Limb (tissue), 2 donors: ENCODE data around the gene ATG2A.
A peak's percentile ranks its signal among the peaks of the same experiment; 100 is the strongest.

ENCODE experiments used
- DNase-seq, 2 donors: peaks; one replicate each; pipeline ENCODE4 v3.0.0-alpha.2; 2016; ENCODE audit errors: extremely low spot score in 2 of 2

Gene ATG2A

DNA sequence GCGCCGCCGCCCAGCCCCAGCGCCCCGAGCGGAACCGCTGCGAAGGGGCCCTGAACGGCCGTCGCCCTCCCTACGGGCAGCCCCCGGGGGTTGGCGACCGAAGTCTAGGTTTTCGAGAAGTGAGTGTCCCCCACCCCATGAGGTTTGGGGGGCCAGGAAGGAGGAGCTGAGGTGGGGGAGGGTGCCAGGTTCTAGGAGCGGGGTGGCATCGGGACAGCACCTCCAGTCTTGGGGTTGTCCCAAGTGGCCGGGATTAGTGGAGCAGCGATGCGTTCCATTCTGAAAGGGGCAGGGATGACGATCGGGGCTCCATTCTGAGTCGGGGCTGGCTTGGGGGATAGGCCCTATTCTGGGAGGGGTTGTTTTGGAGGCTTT is 7.9 kb upstream of the ATG2A start:
- DNase-seq = no peak

- DNase-seq = peak; percentile 93 to 94
Measured at GRCh38 chr11:64923944-64924909, 7.2 kb upstream of the ATG2A start, which contains the start of gene PPP2R5B. TSS of gene PPP2R5B (plus strand) at chr11:64924689. CDS start at chr11:64925735, 1,046 bp downstream.

GRCh38 chr11:64923151-64923661 is 6.2 kb upstream of the ATG2A start:
- no peak for DNase-seq

DNA sequence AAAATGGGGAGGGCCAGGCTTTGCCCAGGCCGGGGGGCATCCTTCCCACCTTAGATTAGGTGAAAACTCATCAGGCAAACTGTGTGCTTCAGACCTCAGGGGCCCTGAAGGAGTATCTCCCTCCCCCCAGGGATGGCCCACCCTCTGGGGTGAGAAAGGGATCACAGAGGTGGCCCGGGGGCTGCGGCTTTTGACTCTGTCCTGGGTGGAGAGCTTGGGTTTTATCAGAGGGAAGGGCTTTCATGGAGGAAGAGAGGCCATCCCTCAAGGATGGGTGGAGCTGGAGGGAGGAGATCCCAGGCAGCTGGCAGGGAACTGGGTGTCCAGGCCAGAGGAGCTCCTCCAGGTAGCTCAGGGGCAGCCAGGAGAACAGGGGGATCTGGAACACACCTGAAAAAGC is 4.4 kb upstream of the ATG2A start:
- no peak for DNase-seq

- DNase-seq = no peak
Measured at GRCh38 chr11:64920124-64920523, 3.1 kb upstream of the ATG2A start.

DNA sequence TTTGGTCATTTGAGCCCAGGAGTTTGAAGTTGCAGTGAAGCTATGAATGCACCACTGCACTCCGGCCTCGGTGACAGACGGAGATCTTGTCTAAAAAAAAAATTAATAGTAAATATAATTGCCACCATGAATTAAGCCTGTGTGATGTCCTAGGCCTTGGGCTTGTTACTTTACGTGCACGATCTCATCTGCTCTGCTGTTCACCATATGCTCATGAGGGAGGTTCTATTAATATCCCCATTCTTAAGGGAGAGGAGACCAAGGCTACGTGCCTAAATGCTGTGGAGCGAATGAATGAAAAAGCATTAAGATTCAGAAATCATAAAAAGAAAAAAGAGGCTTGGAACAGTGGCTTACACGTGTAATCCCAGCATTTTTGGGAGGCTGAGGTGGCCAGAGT is 2.6 kb upstream of the ATG2A start:
- DNase-seq = no peak

DNA sequence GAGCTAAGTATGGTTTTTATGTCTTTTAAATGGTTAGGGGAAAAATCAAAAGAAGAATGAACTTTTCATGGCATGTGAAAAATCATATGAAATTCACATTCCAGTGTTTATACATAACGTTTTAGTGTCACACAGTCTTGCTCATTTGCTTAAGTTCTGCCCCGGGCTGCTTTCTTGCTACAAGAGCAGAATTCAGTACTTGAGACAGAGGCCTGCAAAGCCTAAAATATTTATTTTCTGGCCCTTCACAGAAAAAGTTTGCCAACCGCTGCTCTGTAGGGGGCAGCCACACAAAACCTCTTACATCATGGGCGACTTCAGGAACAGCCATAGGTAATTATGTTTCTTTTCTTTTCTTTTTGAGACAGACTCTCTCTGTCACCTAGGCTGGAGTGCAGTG is 1.0 kb upstream of the ATG2A start:
- DNase-seq = no peak

DNA sequence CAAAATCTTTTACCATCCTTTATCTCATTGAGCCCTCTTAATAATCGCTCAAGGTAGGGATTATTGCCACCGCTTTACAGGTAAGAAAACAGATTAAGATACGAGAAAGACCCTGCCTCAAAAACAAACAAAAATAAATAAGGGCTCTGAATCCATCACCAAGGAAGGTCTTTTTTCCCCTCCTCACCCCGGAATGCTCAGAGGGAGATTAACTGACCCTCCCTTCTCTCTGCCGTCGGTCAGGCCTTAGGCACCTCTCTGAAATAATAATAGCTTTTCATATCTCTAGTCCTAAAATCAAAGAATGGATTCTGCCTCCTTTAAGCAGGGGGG is 620 bp upstream of the ATG2A start:
- no peak for DNase-seq

DNA sequence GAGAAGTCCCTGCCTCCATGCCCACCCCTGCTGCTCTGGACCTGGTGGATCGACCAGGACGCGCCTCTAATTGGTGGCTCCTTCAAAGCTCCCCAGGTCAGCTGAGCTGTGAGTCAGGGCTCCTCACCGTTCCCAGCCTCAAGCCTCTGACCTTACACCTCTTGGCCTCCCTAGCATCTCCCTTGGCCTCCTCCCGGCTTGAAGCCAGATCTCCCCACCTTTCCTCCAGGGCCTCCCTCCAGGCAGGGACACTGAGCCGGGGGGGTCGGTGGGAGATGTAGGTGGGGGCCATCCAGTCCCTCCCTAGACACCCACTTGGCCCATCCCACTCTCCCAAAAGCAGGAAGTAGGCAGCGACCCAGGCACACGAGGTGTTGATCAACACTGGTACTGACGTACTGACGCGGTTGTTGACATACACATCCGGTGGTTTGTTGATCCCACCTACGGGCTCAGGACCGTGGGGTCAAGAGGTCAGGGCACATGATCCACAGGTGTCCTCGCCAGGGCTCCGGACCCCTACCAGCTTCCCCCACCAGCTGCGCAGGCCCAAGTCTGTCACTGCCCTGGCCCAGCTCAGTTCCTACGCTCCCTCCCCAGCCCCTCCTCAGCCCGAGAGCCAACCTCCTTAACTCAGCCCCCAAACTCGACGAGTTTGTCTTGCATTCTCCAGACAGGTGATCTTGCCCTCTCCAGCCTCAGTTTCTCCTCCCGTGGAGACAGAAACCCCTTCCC is 802 bp downstream of the ATG2A start:
- DNase-seq = no peak

DNA sequence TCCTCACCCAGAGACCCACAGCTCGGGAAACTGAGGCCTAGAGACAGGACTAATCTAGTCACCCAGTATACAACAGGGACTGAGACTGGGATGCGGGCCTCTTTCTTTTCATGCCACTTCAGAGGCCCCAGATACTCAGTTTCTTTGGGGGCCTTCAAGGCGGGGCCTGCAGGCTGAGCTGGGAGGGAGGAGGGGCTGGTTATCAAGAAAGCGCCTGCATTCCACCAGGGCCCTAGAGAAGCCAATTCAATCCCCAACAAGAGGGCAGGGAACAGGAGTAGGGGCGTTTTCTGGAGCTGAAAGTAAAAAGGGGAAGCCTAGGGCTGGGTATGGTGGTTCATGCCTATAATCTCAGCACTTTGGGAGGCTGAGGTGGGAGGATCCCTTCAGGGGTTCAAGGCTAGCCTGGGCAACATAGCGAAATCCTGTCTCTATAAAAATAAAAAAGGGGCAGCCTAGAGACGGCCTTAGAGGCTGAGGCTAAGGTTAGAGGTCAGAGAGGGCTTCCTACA is 1.6 kb downstream of the ATG2A start:
- DNase-seq = no peak

GRCh38 chr11:64914123-64914522 is 2.9 kb downstream of the ATG2A start:
- DNase-seq = no peak

GRCh38 chr11:64913171-64913727 is 3.8 kb downstream of the ATG2A start:
- no peak for DNase-seq

- no peak for DNase-seq
Measured at GRCh38 chr11:64911689-64912088, 5.3 kb downstream of the ATG2A start.

DNA sequence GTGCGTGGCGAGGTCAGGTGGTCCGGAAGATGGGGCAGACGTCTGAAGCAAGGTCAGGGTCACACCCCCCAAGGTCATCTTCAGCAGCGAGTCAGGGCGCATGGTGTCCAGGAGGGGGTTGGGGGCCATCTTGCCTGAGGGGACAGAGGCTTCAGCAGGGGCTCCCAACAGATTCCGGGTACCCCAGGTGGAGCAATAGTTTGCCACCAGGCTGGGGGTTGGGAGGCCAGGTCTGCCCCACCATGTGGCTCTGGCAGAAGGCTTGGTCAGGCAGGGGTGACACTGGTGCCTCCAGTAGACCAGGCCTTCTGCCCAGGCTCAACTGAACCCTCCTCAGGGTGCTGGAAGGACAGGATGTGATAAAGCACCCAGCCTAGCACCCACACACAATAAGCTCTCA is 5.9 kb downstream of the ATG2A start:
- no peak for DNase-seq

GRCh38 chr11:64910451-64911093 is 6.4 kb downstream of the ATG2A start:
- DNase-seq = no peak

GRCh38 chr11:64909653-64910343 is 7.2 kb downstream of the ATG2A start:
- no peak for DNase-seq

DNA sequence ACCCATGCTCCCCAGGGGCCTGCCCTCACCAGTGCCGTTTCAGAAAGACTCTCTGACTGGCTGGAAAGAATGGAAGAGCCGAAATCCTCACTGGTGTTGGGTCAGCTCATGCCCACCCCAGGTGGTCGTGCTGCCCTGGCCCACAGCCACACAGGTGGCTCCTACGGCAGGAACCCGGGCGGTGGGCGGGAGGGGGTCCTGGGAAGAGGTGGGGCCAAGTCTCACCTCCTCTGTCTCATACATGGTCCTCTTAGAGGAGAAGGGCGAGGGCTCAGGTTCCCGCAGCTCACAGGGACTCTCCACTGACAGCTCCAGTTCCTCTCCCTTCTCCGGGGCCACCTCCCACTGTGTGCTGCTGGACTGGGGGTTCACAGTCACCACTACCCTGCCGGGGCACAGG is 8.2 kb downstream of the ATG2A start:
- no peak for DNase-seq

DNA sequence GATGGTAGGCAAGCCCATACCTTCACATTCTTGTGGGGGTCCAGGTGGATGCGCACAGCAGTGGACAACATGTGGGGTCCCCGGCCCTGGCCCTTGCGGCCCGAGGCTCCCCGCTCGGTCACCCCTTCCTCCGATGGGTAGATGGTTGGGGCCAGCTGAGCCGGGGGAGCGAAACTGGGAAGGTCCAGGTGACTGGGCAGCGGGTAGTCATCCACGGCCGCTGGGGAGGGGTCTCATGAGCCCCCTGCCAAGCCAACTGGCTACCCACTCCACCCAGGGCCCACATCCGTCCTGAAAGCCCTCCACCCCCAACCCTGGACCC is 10.7 kb downstream of the ATG2A start:
- no peak for DNase-seq

DNA sequence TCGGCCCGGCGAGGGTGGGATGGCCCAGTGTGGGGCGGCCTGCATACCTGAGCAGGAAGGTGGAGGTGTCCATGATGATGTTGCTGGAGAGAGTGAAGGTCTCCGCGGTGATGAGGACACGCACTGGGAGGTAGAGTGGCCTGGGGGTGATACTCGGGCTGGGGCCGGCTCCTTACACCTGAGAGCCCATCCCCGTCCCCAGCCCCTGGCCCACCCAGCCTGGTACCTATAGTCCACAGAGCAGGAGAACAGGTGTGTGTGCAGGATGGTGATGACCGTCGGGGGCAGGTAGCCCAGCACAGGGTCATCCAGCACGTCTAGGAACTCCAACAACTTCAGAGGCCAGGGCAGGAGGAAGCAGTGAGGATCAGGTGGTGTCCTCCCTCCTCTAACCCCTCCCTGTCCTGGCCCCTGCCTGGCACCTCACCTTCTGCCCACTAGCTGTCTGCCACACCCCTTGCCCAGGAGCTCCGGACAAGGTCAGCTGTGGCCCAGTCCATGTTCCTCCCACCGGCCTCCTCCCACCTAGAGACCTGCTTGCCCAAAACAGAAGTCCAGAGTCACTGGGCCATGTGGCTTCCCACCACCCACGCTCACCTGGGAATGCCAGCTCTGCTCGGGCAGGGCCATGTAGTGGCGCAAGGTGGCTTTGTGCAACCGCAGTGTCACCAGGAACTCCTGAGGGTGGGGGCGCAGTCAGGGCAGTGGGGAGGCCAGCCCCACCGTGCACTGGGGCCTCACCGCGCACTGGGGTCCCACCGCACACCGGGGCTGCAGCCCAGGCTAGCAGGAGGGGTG is 11.3 kb downstream of the ATG2A start:
- no peak for DNase-seq

DNA sequence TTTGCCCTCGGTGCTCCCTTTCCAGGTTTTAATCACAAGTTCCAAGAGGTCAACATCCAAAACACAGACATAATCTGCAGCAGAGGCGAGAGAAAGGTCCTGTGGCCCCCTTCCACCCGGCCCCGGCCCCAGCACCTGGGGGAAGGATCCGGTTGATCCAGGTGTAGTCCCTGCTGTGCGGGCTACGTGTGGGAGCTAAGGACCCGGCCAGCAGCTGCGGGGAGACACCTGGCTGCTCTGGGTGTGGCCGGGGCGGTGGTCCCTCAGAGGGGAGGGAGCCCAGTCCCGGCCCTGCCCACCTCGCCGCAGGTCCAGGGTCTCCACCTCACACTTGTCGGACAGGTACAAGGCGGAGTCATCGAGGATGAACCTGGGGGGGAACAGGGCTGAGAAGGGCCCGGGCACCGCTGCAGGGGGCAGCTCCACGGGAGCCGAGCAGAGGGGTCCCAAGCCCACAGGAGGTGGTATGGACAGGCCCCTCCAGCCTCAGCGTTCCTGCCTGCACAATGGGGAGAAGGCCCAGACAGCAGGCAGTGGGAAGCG is 13.6 kb downstream of the ATG2A start:
- DNase-seq = no peak
